Myocyte (in vitro differentiated cells): ENCODE measurements around the gene CT47A1. TPM values are rescaled to one million over a fixed set of nuclear protein-coding genes. Genes with fewer than 3 reads are reported as not detected.
"Not testable (repeated sequence)": the region's sequence is repeated elsewhere in the genome, so short reads cannot be mapped to it uniquely, and the experiment has no call there.

Source experiments
- DNase-seq: peaks from one replicate; pipeline ENCODE4 v3.0.0-alpha.2; 2012; ENCODE audit warnings: low read depth
- polyA plus RNA-seq: library from polyadenylated mRNA; unstranded; fragments of >200 nt; gene quantifications from one replicate; pipeline ENCODE4 v1.2.1, GENCODE V29; 2012; ENCODE audit warnings: missing spikeins
- total RNA-seq: library from RNA; depleted of rRNA; stranded (reverse); fragments of >200 nt; gene quantifications from 2 replicates; pipeline ENCODE4 v1.2.3, GENCODE V29; 2014

CT47A1 gene
- not detected in 2 replicates for total RNA-seq
- not detected for polyA plus RNA-seq

- DNase-seq: not testable (repeated sequence)
Measured at GRCh38 chrX:120985660-120986059, at the start of gene CT47A1. Gene CT47A1 (minus strand): TSS chrX:120985760. CDS start chrX:120985529, 231 bp downstream.

- no peak for DNase-seq
Measured at GRCh38 chrX:121032531-121032930, 47.0 kb upstream of the CT47A1 start.

GRCh38 chrX:121030083-121030482 lies 44.5 kb upstream of the CT47A1 start:
- DNase-seq: no peak

- no peak for DNase-seq
Measured at GRCh38 chrX:121028419-121028818, 42.9 kb upstream of the CT47A1 start.

GRCh38 chrX:121014826-121015225 lies 29.3 kb upstream of the CT47A1 start:
- DNase-seq: no peak

- no peak for DNase-seq
Measured at GRCh38 chrX:121013897-121014455, 28.4 kb upstream of the CT47A1 start.

- no peak for DNase-seq
Measured at GRCh38 chrX:121011254-121011653, 25.7 kb upstream of the CT47A1 start.

- no peak for DNase-seq
Measured at GRCh38 chrX:121010218-121010617, 24.7 kb upstream of the CT47A1 start.

- no peak for DNase-seq
Measured at GRCh38 chrX:121009764-121010163, 24.2 kb upstream of the CT47A1 start.

- no peak for DNase-seq
Measured at GRCh38 chrX:121008920-121009319, 23.4 kb upstream of the CT47A1 start.

GRCh38 chrX:121000589-121000988 lies 15.0 kb upstream of the CT47A1 start:
- DNase-seq: no peak

GRCh38 chrX:120999413-120999812 lies 13.9 kb upstream of the CT47A1 start:
- DNase-seq: no peak

- DNase-seq: not testable (repeated sequence)
Measured at GRCh38 chrX:120956500-120956899, 29.1 kb downstream of the CT47A1 start, which contains the start of gene CT47A7. Gene CT47A7 (minus strand): TSS chrX:120956600. CDS start chrX:120956345, 255 bp downstream.

Other genes starting within 250 kb of the CT47A1 start
- not detected in 2 replicates for gene CT47B1, start 109.9 kb downstream of the CT47A1 start, total RNA-seq
- not detected in 2 replicates for gene CT47A11, start 48.6 kb downstream of the CT47A1 start, total RNA-seq
- not detected in 2 replicates for gene CT47A10, start 43.7 kb downstream of the CT47A1 start, total RNA-seq
- gene CT47A9, start 38.9 kb downstream of the CT47A1 start, total RNA-seq: not detected in 2 replicates
- gene CT47A8, start 34.0 kb downstream of the CT47A1 start, total RNA-seq: not detected in 2 replicates
- not detected in 2 replicates for gene CT47A7, start 29.2 kb downstream of the CT47A1 start, total RNA-seq
- not detected in 2 replicates for gene CT47A6, start 24.3 kb downstream of the CT47A1 start, total RNA-seq
- not detected in 2 replicates for gene CT47A5, start 19.4 kb downstream of the CT47A1 start, total RNA-seq
- not detected in 2 replicates for gene CT47A4, start 14.6 kb downstream of the CT47A1 start, total RNA-seq
- not detected in 2 replicates for gene CT47A3, start 9.7 kb downstream of the CT47A1 start, total RNA-seq
- gene CT47A2, start 4.8 kb downstream of the CT47A1 start, total RNA-seq: not detected in 2 replicates
- 0.36 and 0.48 TPM in 2 replicates for gene GLUD2, start 61.9 kb upstream of the CT47A1 start, total RNA-seq